CD4-positive, alpha-beta memory T cell (primary cell): ENCODE results near the gene ESCO1. TPM values are rescaled to one million over a fixed set of nuclear protein-coding genes. Genes with fewer than 3 reads are reported as not detected.
"Not testable (repeated sequence)": the region's sequence is repeated elsewhere in the genome, so short reads cannot be mapped to it uniquely, and the experiment has no call there.

Source experiments
- CTCF ChIA-PET: fragments of 350-600 bp; sonication (Branson Sonifier 250); formaldehyde crosslinking; loops from one replicate; lab custom pipeline; 2021; ENCODE audit warnings: inconsistent platforms; ENCODE audit not compliant: partially characterized antibody; lab: Charles Lee
- POLR2A ChIA-PET: fragments of 350-600 bp; sonication (Branson Sonifier 250); formaldehyde crosslinking; loops from one replicate; lab custom pipeline; 2021; ENCODE audit not compliant: partially characterized antibody; lab: Charles Lee
- DNase-seq, 5 donors: peaks; one replicate each; pipeline versions ENCODE4 v3.0.0 to v3.0.0-alpha.2; 2020 to 2022; ENCODE audit warnings: mixed read lengths in 1 of 5
- H3K27ac ChIP-seq: one replicate; pipeline ENCODE4 v1.7.0; 2013; ENCODE audit warnings: low read depth, low read length
- H3K27me3 ChIP-seq: 2 replicates; pipeline ENCODE4 v1.7.0; 2013; ENCODE audit warnings: mild to moderate bottlenecking, low read length, moderate library complexity; ENCODE audit not compliant: insufficient read depth
- H3K36me3 ChIP-seq: 2 replicates; pipeline ENCODE4 v1.7.0; 2013; ENCODE audit warnings: mild to moderate bottlenecking, low read length, moderate library complexity; ENCODE audit not compliant: insufficient read depth
- H3K4me1 ChIP-seq: 2 replicates; pipeline ENCODE4 v1.7.0; 2013; ENCODE audit warnings: mild to moderate bottlenecking, low read length, moderate library complexity; ENCODE audit not compliant: insufficient read depth
- H3K4me3 ChIP-seq, 2 donors: one replicate each; pipeline ENCODE4 v1.7.0; 2013; ENCODE audit warnings: low read length in 2 of 2, mild to moderate bottlenecking in 1 of 2
- H3K9me3 ChIP-seq, 2 donors: one replicate each; pipeline ENCODE4 v1.7.0; 2013; ENCODE audit warnings: low read length in 2 of 2, control low read depth in 1 of 2; ENCODE audit not compliant: control insufficient read depth in 1 of 2
- H3K27ac Mint-ChIP-seq, 7 donors: one replicate each; pipeline ENCODE4 v1.8.0; 2020 to 2021; ENCODE audit warnings: mixed read lengths in 7 of 7, mild to moderate bottlenecking in 6 of 7, inconsistent platforms in 3 of 7, moderate library complexity in 3 of 7
- H3K27me3 Mint-ChIP-seq, 2 donors: one replicate each; pipeline ENCODE4 v1.8.0; 2020 to 2021; ENCODE audit warnings: mixed read lengths in 2 of 2
- H3K36me3 Mint-ChIP-seq, 2 donors: one replicate each; pipeline ENCODE4 v1.8.0; 2020 to 2021; ENCODE audit warnings: mixed read lengths in 2 of 2, inconsistent platforms in 1 of 2, mild to moderate bottlenecking in 1 of 2
- H3K4me1 Mint-ChIP-seq, 4 donors: one replicate each; pipeline ENCODE4 v1.8.0; 2020 to 2021; ENCODE audit warnings: mixed read lengths in 4 of 4, mild to moderate bottlenecking in 1 of 4
- H3K4me3 Mint-ChIP-seq, 8 donors: one replicate each; pipeline ENCODE4 v1.8.0; 2020 to 2021; ENCODE audit warnings: mixed read lengths in 8 of 8, mild to moderate bottlenecking in 7 of 8, moderate library complexity in 6 of 8, inconsistent platforms in 3 of 8
- H3K9me3 Mint-ChIP-seq, 8 donors: one replicate each; pipeline ENCODE4 v1.8.0; 2020 to 2021; ENCODE audit warnings: mixed read lengths in 8 of 8, mild to moderate bottlenecking in 5 of 8, inconsistent platforms in 3 of 8, moderate library complexity in 1 of 8
- intact Hi-C: fragments of 100-400 bp; cut with micrococcal nuclease; formaldehyde crosslinking; loops from one replicate; pipeline ENCODE4 v1.15.1; 2023
- polyA plus RNA-seq, 2 donors: library from polyadenylated mRNA; unstranded; fragments of 300-500 nt; fragmentation: Illumina TruSeq; gene quantifications; one replicate each; pipeline ENCODE4 v1.2.3, GENCODE V29; 2021
- total RNA-seq, 2 experiments: library from RNA; stranded (reverse); gene quantifications; one replicate each; pipeline ENCODE4 v1.2.3, GENCODE V29; 2021

Gene ESCO1
- total and polyA plus RNA-seq, 4 experiments from 2014 or later = 4.6 to 38.2 (median 22.1) TPM

DNA sequence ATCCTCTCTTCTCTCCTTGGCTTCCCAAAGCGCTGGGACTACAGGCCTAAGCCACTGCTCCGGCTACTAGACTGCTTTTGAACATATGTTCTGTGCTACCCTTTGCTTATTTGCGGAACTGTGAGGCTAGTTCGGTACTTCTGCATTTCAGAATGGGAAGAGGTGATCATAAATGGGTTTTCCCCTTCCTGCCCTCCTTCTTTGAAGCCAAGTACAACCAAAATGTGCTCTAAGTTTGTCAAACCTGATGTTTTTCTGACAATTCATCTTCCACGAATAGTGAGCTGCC, 1.7 kb upstream of the ESCO1 start:
- Histone ChIP-seq H3K4me3 (no peak overlapping the region), H3K36me3 (no peaks in the 10 kb centered on the region), H3K4me1 (peaks cover 28% of the 10 kb centered on the region), H3K9me3 (no peaks in the 10 kb centered on the region), H3K27ac (no peak overlapping the region), H3K27me3 (no peaks in the 10 kb centered on the region)
- CTCF ChIA-PET = interaction anchor here (1.6 to 8.3 kb wide), 2 partner anchors 9 to 139 kb away, joined by 4 to 181 read pairs; partner anchors contain the start of genes MIB1 and SNRPD1
- H3K27me3 Mint-ChIP-seq = no peaks in the 10 kb centered on the region
- H3K36me3 Mint-ChIP-seq = peaks cover 0 to 6% of the 10 kb centered on the region in 2 donors
- POLR2A ChIA-PET = no interaction called here
- peaks cover 17 to 55% (median 24%) of the 10 kb centered on the region in 4 donors for H3K4me1 Mint-ChIP-seq
- peak overlapping the region in 5 of 8 donors; percentile 15 to 39 (median 25) for H3K4me3 Mint-ChIP-seq
- intact Hi-C loops = no loop called here
- DNase-seq = no peak
- H3K27ac Mint-ChIP-seq = peak overlapping the region in 6 of 7 donors; percentile 42 to 98 (median 74)
- H3K9me3 Mint-ChIP-seq = peaks cover 0 to 4% (median 0%) of the 10 kb centered on the region in 8 donors

DNA sequence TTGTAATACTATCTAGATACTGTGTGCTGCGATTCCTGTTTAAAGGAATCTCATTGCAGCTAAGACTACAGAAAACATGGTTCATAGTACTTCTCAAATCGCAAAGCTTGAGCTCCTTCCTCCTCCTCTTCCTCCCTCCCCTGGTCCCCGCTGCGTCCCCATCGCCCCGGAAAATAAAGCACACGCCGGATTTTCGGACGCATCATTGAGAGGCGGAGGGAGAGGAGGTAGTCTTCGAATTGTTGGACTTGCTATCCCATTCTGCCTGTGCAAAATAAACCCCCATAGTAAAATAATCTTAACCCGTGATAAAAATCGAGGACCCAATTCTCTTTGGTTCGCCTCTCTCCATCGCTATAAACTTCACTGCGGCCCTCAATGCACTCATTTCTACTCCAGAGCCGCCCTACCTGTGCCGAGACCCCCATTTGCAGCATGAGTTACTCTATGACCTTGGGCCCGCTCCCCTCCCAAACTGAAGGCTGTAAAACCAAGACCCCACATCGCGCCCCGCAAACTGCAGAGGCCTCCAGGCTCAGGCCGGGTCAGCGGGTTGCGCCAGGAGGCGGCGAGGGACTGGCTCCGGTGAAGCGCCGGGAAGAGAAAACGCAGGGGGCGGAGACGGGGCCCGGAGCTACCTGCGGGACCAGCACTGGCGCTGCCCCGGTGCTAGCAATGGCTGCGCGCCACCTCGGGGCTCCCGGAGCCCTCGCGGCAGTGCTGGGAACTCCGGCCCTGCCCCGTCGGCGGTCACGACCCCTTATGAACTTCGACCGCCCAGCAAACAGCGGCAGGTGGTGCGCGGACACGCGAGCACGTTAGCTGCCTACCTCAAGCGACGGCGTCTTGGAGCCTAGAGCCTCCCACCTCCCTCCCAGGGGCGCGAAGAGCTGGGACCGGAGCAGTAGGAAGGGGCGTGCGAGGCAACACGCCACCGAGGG, 649 bp downstream of the ESCO1 start:
- CTCF ChIA-PET = interaction anchor here (0.7 to 8.3 kb wide), 34 partner anchors 10 to 1899 kb away, joined by 3 to 181 read pairs (median 6); partner anchors contain the start of genes ABHD3, MIB1 and SNRPD1

DNA sequence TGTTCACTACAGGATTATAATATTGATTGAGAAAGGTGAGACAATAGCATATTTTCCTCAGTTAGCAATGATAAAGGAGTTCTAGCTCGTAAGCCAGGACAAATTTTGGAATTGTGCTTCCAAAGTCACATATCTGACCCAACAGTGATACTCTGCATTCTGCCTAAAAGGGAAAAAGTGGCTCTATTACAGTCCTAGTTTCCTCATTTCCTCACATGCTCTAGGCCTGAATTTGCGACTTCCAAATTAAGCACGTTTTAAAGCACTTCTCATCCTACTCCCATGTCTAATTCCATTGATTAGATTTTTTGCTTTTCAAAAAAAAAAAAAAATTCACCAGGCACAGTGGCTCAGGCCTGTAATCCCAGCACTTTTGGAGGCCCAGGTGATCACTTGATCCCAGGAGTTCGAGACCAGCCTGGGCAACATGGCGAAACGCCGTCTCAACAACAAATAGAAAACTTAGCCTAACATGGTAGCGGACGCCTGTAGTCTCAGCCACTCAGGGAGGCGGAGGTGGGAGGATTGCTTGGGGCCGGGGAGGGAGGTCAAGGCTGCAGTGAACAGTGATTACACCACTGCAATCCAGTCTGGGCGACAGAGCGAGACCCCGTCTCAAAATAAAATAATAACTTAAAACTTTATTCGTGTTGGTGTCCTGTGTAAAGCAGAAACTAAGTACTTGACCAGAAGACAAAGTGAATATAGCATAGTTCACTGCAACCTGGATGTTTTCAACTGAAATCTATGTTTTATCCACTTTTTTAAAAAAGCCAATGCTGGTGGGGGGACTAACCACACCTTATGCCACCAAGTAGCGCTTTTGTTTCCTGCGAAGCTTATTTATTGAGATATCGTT, 1.5 kb downstream of the ESCO1 start:
- intact Hi-C loops = no loop called here
- H3K9me3 Mint-ChIP-seq = peaks cover 0 to 4% (median 0%) of the 10 kb centered on the region in 8 donors
- H3K4me1 Mint-ChIP-seq = peaks cover 23 to 59% (median 31%) of the 10 kb centered on the region in 4 donors
- no peaks in the 10 kb centered on the region for H3K27me3 Mint-ChIP-seq
- Histone ChIP-seq H3K9me3 (no peaks in the 10 kb centered on the region), H3K27ac (peak overlapping the region; percentile 93), H3K4me3 (peak overlapping the region; percentile 90 to 98), H3K36me3 (no peaks in the 10 kb centered on the region), H3K4me1 (peaks cover 45% of the 10 kb centered on the region), H3K27me3 (no peaks in the 10 kb centered on the region)
- peak overlapping the region; percentile 93 to 99 (median 96) for H3K4me3 Mint-ChIP-seq
- POLR2A ChIA-PET = interaction anchor here (2.4 to 3.4 kb wide), 3 partner anchors 9 to 143 kb away, joined by 14 to 144 read pairs (median 52); partner anchors contain the start of genes MIB1 and SNRPD1
- peak overlapping the region; percentile 98 to 100 (median 99) for H3K27ac Mint-ChIP-seq
- H3K36me3 Mint-ChIP-seq = peaks cover 2 to 9% of the 10 kb centered on the region in 2 donors
- CTCF ChIA-PET = interaction anchor here (1.1 to 8.3 kb wide), 3 partner anchors 9 to 105 kb away, joined by 3 to 181 read pairs (median 3); partner anchors contain the start of genes ABHD3 and SNRPD1
- DNase-seq = no peak

More for the DNA sequence above, 649 bp downstream of the ESCO1 start:
- POLR2A ChIA-PET = interaction anchor here (0.6 to 3.4 kb wide), 27 partner anchors 10 to 488 kb away, joined by 3 to 144 read pairs (median 4); partner anchors contain the start of genes ABHD3, MIB1, ROCK1 and SNRPD1
- Mint-ChIP-seq H3K4me1 (peaks cover 22 to 58% (median 28%) of the 10 kb centered on the region in 4 donors), H3K36me3 (peaks cover 0 to 6% of the 10 kb centered on the region in 2 donors), H3K4me3 (peak overlapping the region; percentile 93 to 99 (median 96)), H3K27me3 (no peaks in the 10 kb centered on the region), H3K27ac (peak overlapping the region; percentile 98 to 100 (median 99)), H3K9me3 (peaks cover 0 to 4% (median 0%) of the 10 kb centered on the region in 8 donors)
- DNase-seq = peak in 2 of 5 donors; percentile 13 to 22
- intact Hi-C loops = loop anchor here (1.0 kb wide), 4 partner anchors 12 to 488 kb away; partner anchors contain the start of genes ABHD3, MIB1 and SNRPD1
- peaks cover 36% of the 10 kb centered on the region for H3K4me1 ChIP-seq
- H3K9me3 ChIP-seq = no peaks in the 10 kb centered on the region
- H3K27ac ChIP-seq = peak overlapping the region; percentile 93
- no peaks in the 10 kb centered on the region for H3K36me3 ChIP-seq
- peak overlapping the region; percentile 90 to 98 for H3K4me3 ChIP-seq
- H3K27me3 ChIP-seq = no peaks in the 10 kb centered on the region

DNA sequence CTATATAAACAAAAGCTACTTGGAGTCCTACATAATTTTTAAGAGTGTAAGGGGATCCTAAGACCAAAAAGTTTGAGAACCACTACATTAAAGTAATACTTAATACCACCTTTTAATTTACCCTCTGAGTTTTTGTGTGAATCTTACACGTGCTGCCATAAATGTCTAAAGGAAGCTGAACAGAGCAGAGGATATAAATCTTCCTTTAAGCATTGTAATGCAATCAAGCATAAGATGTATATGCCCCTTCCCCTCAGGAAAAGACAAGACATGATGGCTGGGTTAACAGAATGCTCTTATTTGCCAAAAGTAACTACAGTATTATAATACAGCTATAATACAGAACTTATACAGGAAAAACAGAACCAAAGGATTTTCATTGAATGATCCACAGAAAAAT, 2.9 kb downstream of the ESCO1 start:
- Mint-ChIP-seq H3K4me3 (peak overlapping the region in 1 of 8 donors; percentile 54), H3K9me3 (peaks cover 0 to 4% (median 0%) of the 10 kb centered on the region in 8 donors), H3K36me3 (peaks cover 7 to 14% of the 10 kb centered on the region in 2 donors), H3K27ac (peak overlapping the region in 4 of 7 donors; percentile 13 to 98 (median 40)), H3K4me1 (peaks cover 25 to 62% (median 37%) of the 10 kb centered on the region in 4 donors), H3K27me3 (no peaks in the 10 kb centered on the region)
- POLR2A ChIA-PET = no interaction called here
- intact Hi-C loops = no loop called here
- Histone ChIP-seq H3K36me3 (no peaks in the 10 kb centered on the region), H3K4me3 (no peak overlapping the region), H3K9me3 (no peaks in the 10 kb centered on the region), H3K27ac (no peak overlapping the region), H3K4me1 (peaks cover 50% of the 10 kb centered on the region), H3K27me3 (no peaks in the 10 kb centered on the region)
- DNase-seq = no peak
- CTCF ChIA-PET = interaction anchor here (1.2 to 8.3 kb wide), 3 partner anchors 8 to 13 kb away, joined by 3 to 181 read pairs (median 3); partner anchors contain the start of gene SNRPD1

DNA sequence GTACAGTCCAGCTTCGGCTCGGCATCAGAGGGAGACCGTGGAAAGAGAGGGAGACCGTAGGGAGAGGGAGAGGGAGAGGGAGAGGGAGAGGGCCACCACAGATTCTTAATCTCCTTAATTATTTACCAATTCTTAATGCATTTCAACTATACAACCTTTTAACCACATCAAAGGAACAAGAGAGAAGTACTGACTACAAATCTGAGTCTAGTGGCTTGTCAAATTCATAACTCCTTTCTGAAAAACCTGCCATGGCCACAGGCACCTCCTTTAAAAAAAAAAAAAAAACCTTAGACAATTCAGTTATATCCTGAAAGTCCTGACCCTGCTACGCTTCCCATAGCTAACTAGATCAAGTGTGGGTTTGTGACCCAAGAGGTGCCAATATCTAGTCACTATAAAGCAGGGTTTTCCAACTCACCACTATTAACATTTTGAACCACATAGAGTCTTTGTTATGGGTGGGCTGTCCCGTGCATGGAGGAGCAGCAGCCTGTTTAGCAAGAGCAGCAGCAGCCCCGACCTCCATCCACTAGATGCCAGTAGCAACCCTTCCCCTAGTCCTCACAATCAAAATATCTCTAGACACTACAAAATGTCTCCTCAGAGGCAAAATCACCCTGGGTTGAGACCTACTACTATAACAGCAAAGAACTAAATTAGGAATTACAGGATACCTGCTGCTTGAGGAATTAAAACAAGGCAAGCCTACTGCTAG, 6.8 kb downstream of the ESCO1 start:
- no peaks in the 10 kb centered on the region for H3K27me3 Mint-ChIP-seq
- no peaks in the 10 kb centered on the region for H3K36me3 ChIP-seq
- no peaks in the 10 kb centered on the region for H3K27me3 ChIP-seq
- H3K4me1 ChIP-seq = peaks cover 35% of the 10 kb centered on the region
- H3K4me3 ChIP-seq = no peak overlapping the region
- DNase-seq = peak in 1 of 5 donors; percentile 33
- H3K36me3 Mint-ChIP-seq = peaks cover 15 to 20% of the 10 kb centered on the region in 2 donors
- CTCF ChIA-PET = no interaction called here
- no peaks in the 10 kb centered on the region for H3K9me3 ChIP-seq
- no peak overlapping the region for H3K27ac ChIP-seq
- H3K27ac Mint-ChIP-seq = peak overlapping the region in 3 of 7 donors; percentile 6 to 44 (median 29)
- intact Hi-C loops = no loop called here
- POLR2A ChIA-PET = no interaction called here
- no peaks in the 10 kb centered on the region for H3K9me3 Mint-ChIP-seq
- H3K4me1 Mint-ChIP-seq = peaks cover 19 to 53% (median 37%) of the 10 kb centered on the region in 4 donors
- H3K4me3 Mint-ChIP-seq = peak overlapping the region in 2 of 8 donors; percentile 17 to 50

DNA sequence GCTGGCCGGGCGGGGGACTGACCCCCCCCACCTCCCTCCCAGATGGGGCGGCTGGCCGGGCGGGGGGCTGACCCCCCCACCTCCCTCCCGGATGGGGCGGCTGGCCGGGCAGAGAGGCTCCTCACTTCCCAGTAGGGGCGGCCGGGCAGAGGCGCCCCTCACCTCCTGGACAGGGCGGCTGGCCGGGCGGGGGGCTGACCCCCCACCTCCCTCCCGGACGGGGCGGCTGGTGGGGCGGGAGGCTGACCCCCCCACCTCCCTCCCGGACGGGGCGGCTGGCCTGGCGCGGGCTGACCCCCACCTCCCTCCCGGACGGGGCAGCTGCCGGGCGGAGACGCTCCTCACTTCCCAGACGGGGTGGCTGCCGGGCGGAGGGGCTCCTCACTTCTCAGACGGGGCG, 8.1 kb downstream of the ESCO1 start:
- H3K36me3 Mint-ChIP-seq = peaks cover 20 to 21% of the 10 kb centered on the region in 2 donors
- H3K4me3 Mint-ChIP-seq, H3K27ac Mint-ChIP-seq, H3K27me3 Mint-ChIP-seq, H3K36me3 ChIP-seq, intact Hi-C loops, H3K9me3 Mint-ChIP-seq, POLR2A ChIA-PET, DNase-seq, H3K4me3 ChIP-seq, H3K27me3 ChIP-seq, H3K9me3 ChIP-seq, H3K27ac ChIP-seq, CTCF ChIA-PET: not testable (repeated sequence)
- peaks cover 20 to 54% (median 34%) of the 10 kb centered on the region in 4 donors for H3K4me1 Mint-ChIP-seq
- peaks cover 26% of the 10 kb centered on the region for H3K4me1 ChIP-seq
